Neuronal stem cell (in vitro differentiated cells): ENCODE measurements around the gene KAZN.

Experiments used
- DNase-seq: peaks from one replicate; pipeline ENCODE4 v3.0.0-alpha.2; 2013; ENCODE audit warnings: low spot score
- H2AFZ ChIP-seq: one replicate; pipeline ENCODE4 v1.6.1; 2013; ENCODE audit warnings: mild to moderate bottlenecking, low read length, inconsistent platforms
- H2AK5ac ChIP-seq: 2 replicates; pipeline ENCODE4 v1.6.1; 2013; ENCODE audit warnings: low read depth, mild to moderate bottlenecking, inconsistent platforms, low read length, moderate library complexity, mixed read lengths
- H2BK120ac ChIP-seq: 2 replicates; pipeline ENCODE4 v1.6.1; 2013; ENCODE audit warnings: low read depth, mild to moderate bottlenecking, inconsistent platforms, low read length, moderate library complexity, mixed read lengths
- H2BK12ac ChIP-seq: one replicate; pipeline ENCODE4 v1.6.1; 2013; ENCODE audit warnings: low read length, inconsistent platforms
- H2BK15ac ChIP-seq: 2 replicates; pipeline ENCODE4 v1.6.1; 2013; ENCODE audit warnings: mild to moderate bottlenecking, low read length, inconsistent platforms, mixed read lengths
- H2BK5ac ChIP-seq: one replicate; pipeline ENCODE4 v1.6.1; 2013; ENCODE audit warnings: inconsistent platforms, mild to moderate bottlenecking, low read length, moderate library complexity
- H3K14ac ChIP-seq: one replicate; pipeline ENCODE4 v1.6.1; 2013; ENCODE audit warnings: low read length, inconsistent platforms
- H3K18ac ChIP-seq: 2 replicates; pipeline ENCODE4 v1.6.1; 2013; ENCODE audit warnings: low read length, inconsistent platforms
- H3K23ac ChIP-seq: 2 replicates; pipeline ENCODE4 v1.6.1; 2013; ENCODE audit warnings: low read depth, mild to moderate bottlenecking, mixed read lengths, low read length, inconsistent platforms; ENCODE audit not compliant: poor library complexity
- H3K27ac ChIP-seq: replicated peaks from 3 replicates; pipeline ENCODE4 v1.5.1; 2013; ENCODE audit warnings: low read length, inconsistent platforms
- H3K27me3 ChIP-seq, 3 experiments: 2 replicates each; pipeline ENCODE4 v1.6.1; 2013; ENCODE audit warnings: low read length in 3 of 3, mild to moderate bottlenecking in 2 of 3, inconsistent platforms in 1 of 3, low read depth in 1 of 3, mixed read lengths in 1 of 3, moderate library complexity in 1 of 3; ENCODE audit not compliant: control insufficient read depth in 3 of 3, insufficient read depth in 3 of 3
- H3K36me3 ChIP-seq, 2 donors: replicated peaks in 1 of 2; 2 replicates each; pipeline ENCODE4 v1.6.1; 2013; ENCODE audit warnings: low read length in 2 of 2; ENCODE audit not compliant: control insufficient read depth in 2 of 2, insufficient read depth in 2 of 2
- H3K4ac ChIP-seq: 2 replicates; pipeline ENCODE4 v1.6.1; 2013; ENCODE audit warnings: inconsistent platforms, mild to moderate bottlenecking, low read length, moderate library complexity
- H3K4me1 ChIP-seq, 2 donors: 1 replicate in 1 of 2; 2 replicates in 1 of 2; pipeline ENCODE4 v1.6.1; 2013; ENCODE audit warnings: low read length in 2 of 2, low read depth in 1 of 2; ENCODE audit not compliant: control insufficient read depth in 2 of 2, insufficient read depth in 1 of 2
- H3K4me2 ChIP-seq: one replicate; pipeline ENCODE4 v1.6.1; 2013; ENCODE audit warnings: mild to moderate bottlenecking, low read length, inconsistent platforms; ENCODE audit not compliant: insufficient read depth, poor library complexity, severe bottlenecking
- H3K4me3 ChIP-seq, 2 donors: 2 replicates each; pipeline ENCODE4 v1.5.1; 2013; ENCODE audit warnings: low read length in 2 of 2, mild to moderate bottlenecking in 2 of 2, inconsistent platforms in 1 of 2, moderate library complexity in 1 of 2
- H3K79me1 ChIP-seq: one replicate; pipeline ENCODE4 v1.6.1; 2013; ENCODE audit warnings: low read depth, mild to moderate bottlenecking, inconsistent platforms, low read length, moderate library complexity
- H3K9ac ChIP-seq: one replicate; pipeline ENCODE4 v1.6.1; 2013; ENCODE audit warnings: mild to moderate bottlenecking, low read depth, low read length, inconsistent platforms; ENCODE audit not compliant: poor library complexity
- H3K9me3 ChIP-seq, 2 donors: replicated peaks in 1 of 2; 2 replicates each; pipeline versions ENCODE3 to v1.6.1; 2013; ENCODE audit warnings: low read length in 2 of 2, mild to moderate bottlenecking in 2 of 2, inconsistent platforms in 1 of 2, low read depth in 1 of 2, mixed read lengths in 1 of 2, moderate library complexity in 1 of 2; ENCODE audit not compliant: control insufficient read depth in 2 of 2, insufficient read depth in 1 of 2
- H4K8ac ChIP-seq: one replicate; pipeline ENCODE4 v1.6.1; 2013; ENCODE audit warnings: low read depth, mild to moderate bottlenecking, inconsistent platforms, low read length, moderate library complexity
- H4K91ac ChIP-seq: one replicate; pipeline ENCODE4 v1.6.1; 2013; ENCODE audit warnings: low read length, low read depth, mild to moderate bottlenecking, inconsistent platforms; ENCODE audit not compliant: poor library complexity
- WGBS, 2 donors: extraction: QIAGEN DNeasy Blood & Tissue Kit; methylation state at CpG; one replicate each; pipeline ENCODE4 v1.1.7; 2013; ENCODE audit warnings: missing lambda C conversion rate in 2 of 2, mixed read lengths in 1 of 2; ENCODE audit not compliant: insufficient read length in 2 of 2, insufficient replicate concordance in 1 of 2; ENCODE audit errors: extremely low coverage in 2 of 2; 5-methylcytosine and 5-hydroxymethylcytosine counted together

KAZN gene

DNA sequence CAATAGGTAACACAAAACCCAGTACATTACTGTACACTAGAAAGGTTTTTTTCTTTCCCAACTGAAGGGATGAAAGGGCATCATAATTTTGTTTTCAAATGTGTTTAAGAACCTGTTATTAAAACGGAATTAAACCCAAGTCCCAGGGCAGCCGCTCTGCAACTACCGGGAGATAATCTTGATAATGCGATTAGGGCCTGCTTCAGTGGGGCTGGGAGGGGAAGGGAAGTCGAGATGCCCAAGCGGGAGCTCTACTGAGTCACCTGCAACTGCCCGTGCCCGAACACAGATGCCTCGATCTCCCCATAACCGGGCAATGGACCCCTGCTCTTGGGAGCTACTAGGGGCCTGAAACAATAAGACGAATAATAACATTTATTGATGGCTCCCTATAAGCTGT is 61.4 kb downstream of the KAZN start:
- no peak overlapping the region for H3K4me3 ChIP-seq
- no peak overlapping the region for H3K4ac ChIP-seq
- no peak overlapping the region for H2BK5ac ChIP-seq
- no peak overlapping the region for H4K91ac ChIP-seq
- H3K9ac ChIP-seq, result no peak overlapping the region
- no peak overlapping the region for H2AK5ac ChIP-seq
- no peak overlapping the region for H2BK12ac ChIP-seq
- peaks cover 3 to 8% of the 10 kb centered on the region in 2 donors for H3K4me1 ChIP-seq
- no peak overlapping the region for H4K8ac ChIP-seq
- H2AFZ ChIP-seq, result no peak overlapping the region
- no peak overlapping the region for H3K27ac ChIP-seq
- DNase-seq, result no peak
- WGBS, 2 donors, result no CpG with 5 or more reads among the region's 11 CpGs
- no peak overlapping the region for H3K23ac ChIP-seq
- no peak overlapping the region for H3K18ac ChIP-seq
- peaks cover 0 to 65% of the 10 kb centered on the region in 2 donors for H3K36me3 ChIP-seq
- H3K14ac ChIP-seq, result no peak overlapping the region
- H3K27me3 ChIP-seq, result no peaks in the 10 kb centered on the region
- H2BK120ac ChIP-seq, result no peak overlapping the region
- H3K9me3 ChIP-seq, result peaks cover 0 to 11% of the 10 kb centered on the region in 2 donors
- H3K4me2 ChIP-seq, result no peak overlapping the region
- no peak overlapping the region for H2BK15ac ChIP-seq
- no peaks in the 10 kb centered on the region for H3K79me1 ChIP-seq

DNA sequence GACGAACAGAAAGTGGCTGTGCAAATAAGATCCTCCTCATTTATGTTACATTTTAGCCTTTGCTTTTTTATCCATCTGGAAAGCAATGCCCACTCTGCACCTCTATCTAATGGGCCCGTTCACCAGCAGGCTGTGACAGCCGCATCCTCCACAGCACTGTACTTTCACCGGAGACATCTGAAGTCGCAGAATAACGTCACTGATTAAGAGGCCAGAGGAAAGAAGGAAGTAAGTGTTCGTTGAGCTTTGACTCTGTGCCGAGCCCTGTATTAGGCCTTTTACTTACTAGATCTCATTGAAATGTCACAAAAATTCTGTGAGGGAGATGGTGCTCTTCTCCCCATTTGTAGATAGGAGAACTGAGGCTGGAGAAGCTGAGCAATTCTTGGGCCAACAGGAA is 62.3 kb downstream of the KAZN start:
- no peak overlapping the region for H2AK5ac ChIP-seq
- no peaks in the 10 kb centered on the region for H3K79me1 ChIP-seq
- H3K9ac ChIP-seq, result no peak overlapping the region
- WGBS, 2 donors, result no CpG with 5 or more reads among the region's 8 CpGs
- H2BK5ac ChIP-seq, result no peak overlapping the region
- no peak overlapping the region for H3K14ac ChIP-seq
- H2BK15ac ChIP-seq, result no peak overlapping the region
- H3K4me2 ChIP-seq, result no peak overlapping the region
- no peak overlapping the region for H3K27ac ChIP-seq
- peaks cover 3 to 8% of the 10 kb centered on the region in 2 donors for H3K4me1 ChIP-seq
- H3K4me3 ChIP-seq, result no peak overlapping the region
- peaks cover 0 to 70% of the 10 kb centered on the region in 2 donors for H3K36me3 ChIP-seq
- no peak overlapping the region for H3K23ac ChIP-seq
- H2BK120ac ChIP-seq, result no peak overlapping the region
- H4K91ac ChIP-seq, result no peak overlapping the region
- no peak for DNase-seq
- H4K8ac ChIP-seq, result no peak overlapping the region
- H2BK12ac ChIP-seq, result no peak overlapping the region
- no peaks in the 10 kb centered on the region for H3K27me3 ChIP-seq
- H3K9me3 ChIP-seq, result peaks cover 0 to 11% of the 10 kb centered on the region in 2 donors
- H3K4ac ChIP-seq, result no peak overlapping the region
- H2AFZ ChIP-seq, result no peak overlapping the region
- no peak overlapping the region for H3K18ac ChIP-seq

DNA sequence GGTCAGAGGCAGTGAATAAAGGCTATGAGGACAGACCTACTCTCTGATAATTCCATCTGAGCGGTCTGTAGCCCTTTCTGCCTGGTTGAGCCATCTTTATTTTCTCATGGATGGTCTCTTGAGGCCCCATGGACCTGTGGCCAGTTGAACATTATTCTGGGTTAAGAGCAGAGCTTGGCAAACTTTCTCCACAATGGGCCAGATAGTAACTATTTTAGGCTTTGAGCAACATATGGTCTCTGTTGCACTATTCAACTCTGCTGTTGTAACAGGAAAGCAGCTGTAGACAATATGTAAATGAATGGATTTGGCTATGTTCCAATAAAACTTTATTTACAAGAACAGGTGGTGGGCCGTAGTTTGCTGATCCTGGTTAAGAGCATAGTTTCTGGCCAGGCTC is 62.7 kb downstream of the KAZN start:
- H3K27ac ChIP-seq, result no peak overlapping the region
- H2AK5ac ChIP-seq, result no peak overlapping the region
- H3K79me1 ChIP-seq, result no peaks in the 10 kb centered on the region
- no peak overlapping the region for H3K4me2 ChIP-seq
- no peaks in the 10 kb centered on the region for H3K27me3 ChIP-seq
- no peak overlapping the region for H3K4me3 ChIP-seq
- no peak overlapping the region for H3K4ac ChIP-seq
- H2AFZ ChIP-seq, result no peak overlapping the region
- no CpG with 5 or more reads among the region's 2 CpGs for WGBS, 2 donors
- H2BK15ac ChIP-seq, result no peak overlapping the region
- no peak for DNase-seq
- no peak overlapping the region for H3K23ac ChIP-seq
- no peak overlapping the region for H4K91ac ChIP-seq
- H3K4me1 ChIP-seq, result peaks cover 3 to 8% of the 10 kb centered on the region in 2 donors
- no peak overlapping the region for H4K8ac ChIP-seq
- no peak overlapping the region for H3K9ac ChIP-seq
- H3K9me3 ChIP-seq, result peaks cover 0 to 11% of the 10 kb centered on the region in 2 donors
- H2BK5ac ChIP-seq, result no peak overlapping the region
- no peak overlapping the region for H2BK12ac ChIP-seq
- H2BK120ac ChIP-seq, result no peak overlapping the region
- no peak overlapping the region for H3K18ac ChIP-seq
- no peak overlapping the region for H3K14ac ChIP-seq
- H3K36me3 ChIP-seq, result peaks cover 0 to 70% of the 10 kb centered on the region in 2 donors

DNA sequence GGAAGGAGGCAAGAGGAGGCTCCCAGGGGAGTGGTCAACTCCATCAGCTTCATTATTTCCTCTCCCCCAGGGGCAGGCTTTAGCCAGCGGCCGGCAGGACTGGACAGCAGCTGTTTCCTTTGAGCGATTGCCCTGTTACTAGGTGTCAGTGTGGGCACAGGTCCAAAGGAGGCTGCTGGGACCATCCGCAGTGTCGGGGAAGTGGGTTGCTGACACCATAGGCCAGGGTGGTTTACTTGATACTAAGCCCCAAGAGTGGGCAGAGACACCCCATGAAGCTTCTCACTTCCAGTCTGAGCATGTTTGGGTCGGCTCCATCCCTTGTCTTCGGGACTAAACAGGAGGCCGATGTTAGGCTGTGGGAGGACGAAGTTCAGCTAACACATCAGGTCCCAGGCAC is 63.6 kb downstream of the KAZN start:
- Histone ChIP-seq H3K4me1 (peaks cover 3 to 8% of the 10 kb centered on the region in 2 donors), H3K79me1 (no peaks in the 10 kb centered on the region), H3K9me3 (peaks cover 0 to 14% of the 10 kb centered on the region in 2 donors), H3K27ac (no peak overlapping the region), H3K4me3 (no peak overlapping the region), H4K91ac (no peak overlapping the region), H3K4ac (no peak overlapping the region), H2BK15ac (no peak overlapping the region), H3K4me2 (no peak overlapping the region), H2BK12ac (no peak overlapping the region), H3K27me3 (no peaks in the 10 kb centered on the region), H2BK120ac (no peak overlapping the region), H2BK5ac (no peak overlapping the region), H4K8ac (no peak overlapping the region), H3K23ac (no peak overlapping the region), H2AK5ac (no peak overlapping the region), H3K18ac (no peak overlapping the region), H3K14ac (no peak overlapping the region), H2AFZ (no peak overlapping the region), H3K36me3 (peaks cover 0 to 73% of the 10 kb centered on the region in 2 donors), H3K9ac (no peak overlapping the region)
- WGBS, 2 donors, result no CpG with 5 or more reads among the region's 9 CpGs
- no peak for DNase-seq
